Liver (tissue), 9 donors: ENCODE results near the gene PCDH8. TPM values are rescaled to one million over a fixed set of nuclear protein-coding genes. Genes with fewer than 3 reads are reported as not detected.

Experiments used
- DNase-seq: peaks from one replicate; pipeline ENCODE4 v3.0.0-alpha.2; 2017; ENCODE audit warnings: low spot score
- H3K27ac ChIP-seq, 2 donors: one replicate each; pipeline ENCODE4 v1.7.0; 2013; ENCODE audit warnings: inconsistent platforms in 2 of 2, low read length in 2 of 2, control low read depth in 1 of 2, low read depth in 1 of 2, mild to moderate bottlenecking in 1 of 2
- H3K27me3 ChIP-seq, 4 donors: one replicate each; pipeline versions ENCODE4 v1.6.1 to v1.7.0; 2013; ENCODE audit warnings: low read length in 3 of 4, inconsistent platforms in 1 of 4, mild to moderate bottlenecking in 1 of 4, moderate library complexity in 1 of 4; ENCODE audit not compliant: control insufficient read depth in 4 of 4, insufficient read depth in 4 of 4
- H3K36me3 ChIP-seq, 4 donors: one replicate each; pipeline versions ENCODE4 v1.6.1 to v1.7.0; 2013; ENCODE audit warnings: low read length in 3 of 4, mild to moderate bottlenecking in 3 of 4, low read depth in 1 of 4, moderate library complexity in 1 of 4; ENCODE audit not compliant: control insufficient read depth in 4 of 4, insufficient read depth in 3 of 4
- H3K4me1 ChIP-seq, 4 donors: one replicate each; pipeline versions ENCODE4 v1.6.1 to v1.7.0; 2013; ENCODE audit warnings: low read length in 3 of 4, mild to moderate bottlenecking in 3 of 4, moderate library complexity in 1 of 4; ENCODE audit not compliant: control insufficient read depth in 4 of 4, insufficient read depth in 4 of 4
- H3K4me3 ChIP-seq, 3 donors: one replicate each; pipeline versions ENCODE4 v1.6.1 to v1.7.0; 2013; ENCODE audit warnings: low read length in 3 of 3, control low read depth in 1 of 3, low read depth in 1 of 3, mild to moderate bottlenecking in 1 of 3
- H3K9ac ChIP-seq, 2 donors: one replicate each; pipeline ENCODE4 v1.7.0; 2013; ENCODE audit warnings: low read length in 2 of 2, mild to moderate bottlenecking in 2 of 2, moderate library complexity in 2 of 2, control low read depth in 1 of 2, low read depth in 1 of 2
- H3K9me3 ChIP-seq, 4 donors: one replicate each; pipeline versions ENCODE4 v1.6.1 to v1.7.0; 2013; ENCODE audit warnings: low read length in 3 of 4; ENCODE audit not compliant: control insufficient read depth in 4 of 4
- EGR1 ChIP-seq, 2 donors: IDR thresholded peaks; 2 replicates each; pipeline ENCODE4 v1.6.1; 2016 to 2018; ENCODE audit warnings: antibody characterized with exemption in 2 of 2, low read depth in 2 of 2
- FOXA1 ChIP-seq: IDR thresholded peaks from 2 replicates; pipeline ENCODE4 v1.6.1; 2016; ENCODE audit warnings: antibody characterized with exemption
- FOXA2 ChIP-seq: IDR thresholded peaks from 2 replicates; pipeline ENCODE4 v1.6.1; 2016; ENCODE audit warnings: antibody characterized with exemption
- GABPA ChIP-seq, 2 donors: IDR thresholded peaks in 1 of 2; conservative IDR thresholded peaks in 1 of 2; 2 replicates each; pipeline ENCODE4 v1.6.1; 2016; ENCODE audit warnings: antibody characterized with exemption in 2 of 2, mild to moderate bottlenecking in 1 of 2, moderate library complexity in 1 of 2
- HNF4A ChIP-seq, 2 donors: conservative IDR thresholded peaks; 2 replicates each; pipeline ENCODE4 v1.6.1; 2016; ENCODE audit warnings: antibody characterized with exemption in 2 of 2, mild to moderate bottlenecking in 2 of 2
- HNF4G ChIP-seq: IDR thresholded peaks from 2 replicates; pipeline ENCODE4 v1.6.1; 2016; ENCODE audit warnings: antibody characterized with exemption
- JUND ChIP-seq, 2 donors: IDR thresholded peaks; 2 replicates each; pipeline ENCODE4 v1.6.1; 2016; ENCODE audit warnings: antibody characterized with exemption in 2 of 2
- NR2F2 ChIP-seq: IDR thresholded peaks from 2 replicates; pipeline ENCODE4 v1.6.1; 2016; ENCODE audit warnings: antibody characterized with exemption
- RAD21 ChIP-seq, 2 donors: IDR thresholded peaks; 2 replicates each; pipeline ENCODE4 v1.6.1; 2016; ENCODE audit warnings: antibody characterized with exemption in 2 of 2, mild to moderate bottlenecking in 2 of 2
- RXRA ChIP-seq, 2 donors: IDR thresholded peaks; 2 replicates each; pipeline ENCODE4 v1.6.1; 2017 to 2018; ENCODE audit warnings: antibody characterized with exemption in 2 of 2, mild to moderate bottlenecking in 1 of 2
- SP1 ChIP-seq: IDR thresholded peaks from 2 replicates; pipeline ENCODE4 v1.6.1; 2018; ENCODE audit warnings: antibody characterized with exemption, mild to moderate bottlenecking
- TAF1 ChIP-seq: conservative IDR thresholded peaks from 2 replicates; pipeline ENCODE4 v1.6.1; 2016; ENCODE audit warnings: antibody characterized with exemption, mild to moderate bottlenecking
- YY1 ChIP-seq: IDR thresholded peaks from 2 replicates; pipeline ENCODE4 v1.6.1; 2016; ENCODE audit warnings: antibody characterized with exemption, mild to moderate bottlenecking
- WGBS: extraction: QIAGEN DNeasy Blood & Tissue Kit; methylation state at CpG from one replicate; pipeline ENCODE4 v1.1.7; 2013; 5-methylcytosine and 5-hydroxymethylcytosine counted together
- polyA plus RNA-seq, 2 donors: library from polyadenylated mRNA; stranded (reverse) in 1 of 2; unstranded in 1 of 2; fragments of 200-250 nt in 1 of 2; fragments of >200 nt in 1 of 2; fragmentation: Nextera tagmentation in 1 of 2; extraction: Ambion mirVana in 1 of 2; gene quantifications; one replicate each; pipeline versions ENCODE4 v1.2.1 to v1.2.3, GENCODE V29; 2013 to 2015
- total RNA-seq, 2 donors: library from RNA; depleted of rRNA; stranded (reverse); fragments of >200 nt; gene quantifications; one replicate each; pipeline ENCODE4 v1.2.3, GENCODE V29; 2014
- TF ChIP-seq, protein P1 (sequence below): IDR thresholded peaks from 2 replicates; pipeline ENCODE4 v1.6.1; 2016; ENCODE audit warnings: antibody characterized with exemption
- TF ChIP-seq, protein P2 (sequence below): IDR thresholded peaks from 2 replicates; pipeline ENCODE4 v1.6.1; 2016; ENCODE audit warnings: antibody characterized with exemption, mild to moderate bottlenecking
- TF ChIP-seq, protein P3 (sequence below): fragments of 150-350 bp; IDR thresholded peaks from 2 replicates; pipeline ENCODE4 v1.5.1; 2017; ENCODE audit warnings: improper control_type of control experiment, low read depth, low read length; ENCODE audit not compliant: missing input control
- TF ChIP-seq, protein P4 (sequence below): IDR thresholded peaks from 2 replicates; pipeline ENCODE4 v1.6.1; 2016; ENCODE audit warnings: antibody characterized with exemption
- TF ChIP-seq, protein P5 (sequence below): IDR thresholded peaks from 2 replicates; pipeline ENCODE4 v1.6.1; 2016; ENCODE audit warnings: antibody characterized with exemption
- donor health status: healthy.
- donor health status: healthy.
- donor health status: healthy.
- donor health status: healthy.
- donor health status: healthy.

PCDH8 gene
- total and polyA plus RNA-seq, 4 donors = not detected

DNA sequence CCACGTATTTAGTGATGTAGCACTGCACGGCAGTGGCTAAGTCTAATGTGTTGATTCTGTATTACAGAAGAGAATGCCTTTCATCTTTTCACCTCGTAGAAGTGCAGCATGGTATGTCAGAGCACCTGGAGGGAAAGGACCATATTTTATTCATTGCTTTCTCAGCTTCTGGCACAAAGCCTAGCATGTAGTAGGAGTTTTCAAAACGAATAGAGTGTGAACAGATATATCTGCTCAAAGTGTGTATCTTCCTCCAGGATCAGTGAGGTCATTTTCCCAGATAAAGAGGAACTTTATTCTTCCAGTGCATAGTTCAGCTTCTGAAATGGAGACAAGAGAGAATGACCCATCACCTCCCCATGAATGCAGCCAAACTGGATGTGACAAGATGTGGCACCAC lies 21.2 kb upstream of the PCDH8 start:
- no peak overlapping the region for H3K9ac ChIP-seq
- H3K9me3 ChIP-seq = peaks cover 0 to 7% (median 4%) of the 10 kb centered on the region in 4 donors
- H3K36me3 ChIP-seq = no peaks in the 10 kb centered on the region
- no peak for TF ChIP-seq NR2F2
- TF ChIP-seq, protein P1, sequence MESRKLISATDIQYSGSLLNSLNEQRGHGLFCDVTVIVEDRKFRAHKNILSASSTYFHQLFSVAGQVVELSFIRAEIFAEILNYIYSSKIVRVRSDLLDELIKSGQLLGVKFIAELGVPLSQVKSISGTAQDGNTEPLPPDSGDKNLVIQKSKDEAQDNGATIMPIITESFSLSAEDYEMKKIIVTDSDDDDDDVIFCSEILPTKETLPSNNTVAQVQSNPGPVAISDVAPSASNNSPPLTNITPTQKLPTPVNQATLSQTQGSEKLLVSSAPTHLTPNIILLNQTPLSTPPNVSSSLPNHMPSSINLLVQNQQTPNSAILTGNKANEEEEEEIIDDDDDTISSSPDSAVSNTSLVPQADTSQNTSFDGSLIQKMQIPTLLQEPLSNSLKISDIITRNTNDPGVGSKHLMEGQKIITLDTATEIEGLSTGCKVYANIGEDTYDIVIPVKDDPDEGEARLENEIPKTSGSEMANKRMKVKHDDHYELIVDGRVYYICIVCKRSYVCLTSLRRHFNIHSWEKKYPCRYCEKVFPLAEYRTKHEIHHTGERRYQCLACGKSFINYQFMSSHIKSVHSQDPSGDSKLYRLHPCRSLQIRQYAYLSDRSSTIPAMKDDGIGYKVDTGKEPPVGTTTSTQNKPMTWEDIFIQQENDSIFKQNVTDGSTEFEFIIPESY = no peak
- TF ChIP-seq, protein P2, sequence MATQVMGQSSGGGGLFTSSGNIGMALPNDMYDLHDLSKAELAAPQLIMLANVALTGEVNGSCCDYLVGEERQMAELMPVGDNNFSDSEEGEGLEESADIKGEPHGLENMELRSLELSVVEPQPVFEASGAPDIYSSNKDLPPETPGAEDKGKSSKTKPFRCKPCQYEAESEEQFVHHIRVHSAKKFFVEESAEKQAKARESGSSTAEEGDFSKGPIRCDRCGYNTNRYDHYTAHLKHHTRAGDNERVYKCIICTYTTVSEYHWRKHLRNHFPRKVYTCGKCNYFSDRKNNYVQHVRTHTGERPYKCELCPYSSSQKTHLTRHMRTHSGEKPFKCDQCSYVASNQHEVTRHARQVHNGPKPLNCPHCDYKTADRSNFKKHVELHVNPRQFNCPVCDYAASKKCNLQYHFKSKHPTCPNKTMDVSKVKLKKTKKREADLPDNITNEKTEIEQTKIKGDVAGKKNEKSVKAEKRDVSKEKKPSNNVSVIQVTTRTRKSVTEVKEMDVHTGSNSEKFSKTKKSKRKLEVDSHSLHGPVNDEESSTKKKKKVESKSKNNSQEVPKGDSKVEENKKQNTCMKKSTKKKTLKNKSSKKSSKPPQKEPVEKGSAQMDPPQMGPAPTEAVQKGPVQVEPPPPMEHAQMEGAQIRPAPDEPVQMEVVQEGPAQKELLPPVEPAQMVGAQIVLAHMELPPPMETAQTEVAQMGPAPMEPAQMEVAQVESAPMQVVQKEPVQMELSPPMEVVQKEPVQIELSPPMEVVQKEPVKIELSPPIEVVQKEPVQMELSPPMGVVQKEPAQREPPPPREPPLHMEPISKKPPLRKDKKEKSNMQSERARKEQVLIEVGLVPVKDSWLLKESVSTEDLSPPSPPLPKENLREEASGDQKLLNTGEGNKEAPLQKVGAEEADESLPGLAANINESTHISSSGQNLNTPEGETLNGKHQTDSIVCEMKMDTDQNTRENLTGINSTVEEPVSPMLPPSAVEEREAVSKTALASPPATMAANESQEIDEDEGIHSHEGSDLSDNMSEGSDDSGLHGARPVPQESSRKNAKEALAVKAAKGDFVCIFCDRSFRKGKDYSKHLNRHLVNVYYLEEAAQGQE = no peak
- TF ChIP-seq, protein P3, sequence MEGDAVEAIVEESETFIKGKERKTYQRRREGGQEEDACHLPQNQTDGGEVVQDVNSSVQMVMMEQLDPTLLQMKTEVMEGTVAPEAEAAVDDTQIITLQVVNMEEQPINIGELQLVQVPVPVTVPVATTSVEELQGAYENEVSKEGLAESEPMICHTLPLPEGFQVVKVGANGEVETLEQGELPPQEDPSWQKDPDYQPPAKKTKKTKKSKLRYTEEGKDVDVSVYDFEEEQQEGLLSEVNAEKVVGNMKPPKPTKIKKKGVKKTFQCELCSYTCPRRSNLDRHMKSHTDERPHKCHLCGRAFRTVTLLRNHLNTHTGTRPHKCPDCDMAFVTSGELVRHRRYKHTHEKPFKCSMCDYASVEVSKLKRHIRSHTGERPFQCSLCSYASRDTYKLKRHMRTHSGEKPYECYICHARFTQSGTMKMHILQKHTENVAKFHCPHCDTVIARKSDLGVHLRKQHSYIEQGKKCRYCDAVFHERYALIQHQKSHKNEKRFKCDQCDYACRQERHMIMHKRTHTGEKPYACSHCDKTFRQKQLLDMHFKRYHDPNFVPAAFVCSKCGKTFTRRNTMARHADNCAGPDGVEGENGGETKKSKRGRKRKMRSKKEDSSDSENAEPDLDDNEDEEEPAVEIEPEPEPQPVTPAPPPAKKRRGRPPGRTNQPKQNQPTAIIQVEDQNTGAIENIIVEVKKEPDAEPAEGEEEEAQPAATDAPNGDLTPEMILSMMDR = no peak
- TF ChIP-seq GABPA (IDR thresholded peaks at IDR 0.05 in 1 of 2, conservative IDR thresholded peaks at IDR 0.05 in 1 of 2) = no peak
- no peak for TF ChIP-seq FOXA1
- TF ChIP-seq, protein P4, sequence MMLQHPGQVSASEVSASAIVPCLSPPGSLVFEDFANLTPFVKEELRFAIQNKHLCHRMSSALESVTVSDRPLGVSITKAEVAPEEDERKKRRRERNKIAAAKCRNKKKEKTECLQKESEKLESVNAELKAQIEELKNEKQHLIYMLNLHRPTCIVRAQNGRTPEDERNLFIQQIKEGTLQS = no peak
- no peak for TF ChIP-seq HNF4G
- TF ChIP-seq EGR1 (IDR thresholded peaks at IDR 0.05; ENCODE audit: low read depth in 2 of 2) = no peak
- no peak for TF ChIP-seq RXRA (IDR thresholded peaks at IDR 0.05)
- TF ChIP-seq SP1 = no peak
- TF ChIP-seq JUND (IDR thresholded peaks at IDR 0.05) = no peak
- no peak for TF ChIP-seq HNF4A (conservative IDR thresholded peaks at IDR 0.05)
- TF ChIP-seq YY1 = no peak
- TF ChIP-seq, protein P5, sequence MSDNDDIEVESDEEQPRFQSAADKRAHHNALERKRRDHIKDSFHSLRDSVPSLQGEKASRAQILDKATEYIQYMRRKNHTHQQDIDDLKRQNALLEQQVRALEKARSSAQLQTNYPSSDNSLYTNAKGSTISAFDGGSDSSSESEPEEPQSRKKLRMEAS = no peak
- no peak for TF ChIP-seq FOXA2
- no peak for TF ChIP-seq TAF1
- no peak for TF ChIP-seq RAD21 (IDR thresholded peaks at IDR 0.05)
- H3K4me1 ChIP-seq = no peaks in the 10 kb centered on the region
- H3K4me3 ChIP-seq = no peak overlapping the region
- 51% methylated on average over 4 of the region's 4 CpGs for WGBS
- H3K27ac ChIP-seq = no peak overlapping the region
- no peak for DNase-seq
- peaks cover 0 to 14% (median 1%) of the 10 kb centered on the region in 4 donors for H3K27me3 ChIP-seq
